ENCODE measurements around the gene WDR18.

Gene WDR18, protein sequence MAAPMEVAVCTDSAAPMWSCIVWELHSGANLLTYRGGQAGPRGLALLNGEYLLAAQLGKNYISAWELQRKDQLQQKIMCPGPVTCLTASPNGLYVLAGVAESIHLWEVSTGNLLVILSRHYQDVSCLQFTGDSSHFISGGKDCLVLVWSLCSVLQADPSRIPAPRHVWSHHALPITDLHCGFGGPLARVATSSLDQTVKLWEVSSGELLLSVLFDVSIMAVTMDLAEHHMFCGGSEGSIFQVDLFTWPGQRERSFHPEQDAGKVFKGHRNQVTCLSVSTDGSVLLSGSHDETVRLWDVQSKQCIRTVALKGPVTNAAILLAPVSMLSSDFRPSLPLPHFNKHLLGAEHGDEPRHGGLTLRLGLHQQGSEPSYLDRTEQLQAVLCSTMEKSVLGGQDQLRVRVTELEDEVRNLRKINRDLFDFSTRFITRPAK

DNA sequence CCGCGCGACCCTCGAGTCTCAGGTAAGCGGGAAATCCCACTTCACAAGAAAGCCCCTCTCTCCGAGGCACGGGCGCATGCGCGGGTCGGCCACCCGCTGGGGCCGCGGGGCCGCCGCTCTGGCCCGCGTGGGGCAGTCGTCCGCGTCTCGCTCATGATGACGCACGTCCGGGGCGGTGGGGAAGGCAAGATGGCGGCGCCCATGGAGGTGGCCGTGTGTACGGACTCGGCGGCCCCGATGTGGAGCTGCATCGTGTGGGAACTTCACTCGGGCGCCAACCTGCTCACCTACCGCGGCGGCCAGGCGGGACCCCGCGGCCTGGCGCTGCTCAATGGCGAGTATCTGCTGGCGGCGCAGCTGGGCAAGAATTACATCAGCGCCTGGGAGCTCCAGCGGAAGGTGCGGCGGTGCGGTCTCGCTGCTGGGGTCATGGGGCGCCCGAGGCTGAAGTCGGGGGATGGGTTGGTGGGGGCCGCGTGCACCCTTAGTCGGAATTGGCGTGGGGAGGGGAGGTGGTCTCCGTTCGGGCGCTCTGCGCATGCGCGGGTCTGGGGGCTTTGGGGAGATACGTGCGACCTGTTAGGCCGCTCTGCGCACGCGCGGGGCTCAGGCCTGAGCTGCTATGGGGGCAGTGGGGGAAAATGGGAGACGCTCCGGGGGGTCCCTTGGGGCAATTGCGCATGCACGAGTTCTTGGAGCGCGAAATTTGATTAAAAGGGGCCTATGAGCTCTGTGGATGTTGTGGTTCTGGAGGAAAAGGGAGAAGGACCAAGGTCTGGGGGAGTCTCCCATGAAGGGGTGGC is at the start of gene WDR18:
Gene WDR18 (plus strand): TSS at position 181 of the 803 bp plus-strand sequence. CDS start 9 bp downstream, at position 190.
- DNase-seq = peak; percentile 96

DNA sequence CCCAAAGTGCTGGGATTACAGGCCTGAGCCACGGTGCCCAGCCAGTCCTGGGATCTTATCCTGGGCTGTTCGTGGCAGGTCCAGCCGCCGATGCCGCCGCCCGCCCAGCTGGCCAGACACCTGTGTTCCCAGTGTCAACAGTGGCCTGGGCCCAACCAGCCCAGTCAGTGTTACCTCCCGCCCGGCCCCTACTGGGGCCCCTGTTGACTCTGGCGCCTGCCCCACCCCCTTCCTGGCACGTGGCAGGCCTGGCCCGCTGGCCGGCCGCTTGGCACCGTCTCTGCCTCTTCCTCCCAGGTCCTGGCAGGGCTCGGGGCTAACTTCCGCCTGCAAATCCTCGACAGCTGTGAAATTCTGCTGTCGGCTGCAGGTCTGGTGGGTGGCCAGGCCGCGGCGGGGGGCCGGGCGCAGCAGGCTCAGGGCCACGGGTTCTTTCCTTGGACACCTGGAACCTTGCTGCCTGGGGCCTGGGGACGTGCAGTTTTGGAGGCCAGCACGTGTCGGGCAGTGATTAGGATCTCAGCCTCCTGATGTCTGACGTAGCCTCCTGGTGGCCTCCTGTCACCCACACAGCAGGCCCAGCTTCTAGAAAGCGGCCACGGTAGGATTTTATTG is 49.2 kb upstream of the WDR18 start:
- no peak for DNase-seq

DNA sequence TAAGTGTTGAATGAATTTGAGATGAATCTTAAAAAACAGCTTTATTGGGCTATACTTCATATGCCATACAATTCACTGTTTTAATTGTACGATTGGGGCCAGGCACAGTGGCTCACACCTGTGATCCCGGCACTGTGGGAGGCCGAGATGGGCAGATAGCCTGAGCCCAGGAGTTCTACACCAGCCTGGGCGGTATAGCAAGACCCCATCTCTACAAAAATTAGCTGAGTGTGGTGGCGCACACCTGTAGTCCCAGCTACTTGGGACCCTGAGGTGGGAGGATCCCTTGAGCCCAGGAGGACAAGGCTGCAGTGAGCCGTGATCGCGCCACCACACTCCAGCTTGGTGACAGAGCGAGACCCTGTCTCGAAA is 48.0 kb upstream of the WDR18 start:
- DNase-seq = no peak

DNA sequence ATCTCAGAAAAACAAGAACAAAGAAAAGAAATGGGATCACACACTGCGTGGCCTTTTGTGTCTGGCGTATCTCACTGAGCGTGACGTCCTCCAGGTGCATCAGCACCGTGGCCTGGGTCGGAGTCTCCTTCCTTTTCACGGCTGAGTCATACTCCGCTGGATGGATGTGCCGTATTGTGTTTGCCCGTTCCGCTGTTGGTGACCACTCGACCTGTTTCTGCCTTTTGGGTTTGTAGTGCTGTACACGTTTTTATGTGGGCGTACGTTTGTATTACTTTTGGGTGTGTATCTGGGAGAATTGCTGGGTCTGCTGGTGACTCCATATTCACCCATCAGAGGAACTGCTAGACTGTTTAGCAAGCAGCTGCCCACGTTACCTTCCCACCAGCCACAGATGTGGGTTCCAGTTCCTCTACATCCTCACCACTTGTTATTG is 46.9 kb upstream of the WDR18 start:
- peak; percentile 63 for DNase-seq

DNA sequence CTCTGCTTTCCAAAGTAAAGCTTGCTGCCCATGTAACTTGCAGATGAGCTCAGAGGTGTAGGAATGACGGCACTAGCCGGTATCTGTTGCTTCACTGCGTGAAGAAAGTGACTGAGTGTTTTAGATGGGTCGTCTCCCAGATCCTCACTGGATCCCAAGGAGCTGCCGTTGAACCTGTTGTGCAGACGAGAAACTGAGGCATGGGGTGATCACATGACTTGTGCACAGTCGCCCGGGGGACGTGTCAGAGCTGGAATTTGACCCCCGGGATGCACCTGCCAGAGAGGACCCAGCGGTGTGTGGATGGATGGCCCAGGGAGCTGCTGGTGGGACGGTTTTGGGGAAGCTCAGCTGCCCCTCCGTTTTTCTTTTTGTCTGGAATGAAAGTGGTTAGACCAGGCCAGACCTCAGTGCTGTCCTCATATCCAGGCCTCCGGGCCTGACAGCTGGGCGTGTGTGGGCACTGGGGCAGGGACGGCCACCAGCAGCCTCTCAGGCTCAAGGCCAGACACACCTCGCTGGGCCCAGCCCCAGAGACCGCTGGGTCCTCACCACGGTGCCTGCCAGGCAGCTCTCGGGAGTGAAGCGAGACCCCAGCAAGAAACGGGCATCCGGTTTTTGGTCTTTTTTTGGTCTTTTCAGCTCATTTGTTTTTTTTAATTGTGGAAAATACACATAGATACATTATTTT is 45.8 kb upstream of the WDR18 start:
- DNase-seq = no peak

DNA sequence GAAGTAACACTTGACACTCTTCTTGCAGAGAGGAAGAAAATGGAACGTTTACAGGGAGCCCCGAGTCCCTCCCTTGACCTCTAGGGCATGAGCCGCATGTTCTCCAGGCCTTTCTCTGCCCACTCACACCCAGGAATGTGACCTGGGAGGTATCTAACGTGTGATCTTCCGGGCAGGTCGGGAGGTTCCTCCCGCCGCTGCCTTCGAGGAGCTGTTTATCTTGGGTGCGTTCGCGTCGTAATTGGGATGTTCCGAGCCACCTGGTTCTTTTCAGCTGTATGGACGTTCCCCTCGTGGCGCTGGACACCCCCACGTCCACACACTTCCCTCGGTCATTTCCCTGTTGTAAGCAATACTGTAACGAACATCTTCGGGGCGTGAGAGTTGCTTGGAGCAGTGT is 44.7 kb upstream of the WDR18 start:
- no peak for DNase-seq

DNA sequence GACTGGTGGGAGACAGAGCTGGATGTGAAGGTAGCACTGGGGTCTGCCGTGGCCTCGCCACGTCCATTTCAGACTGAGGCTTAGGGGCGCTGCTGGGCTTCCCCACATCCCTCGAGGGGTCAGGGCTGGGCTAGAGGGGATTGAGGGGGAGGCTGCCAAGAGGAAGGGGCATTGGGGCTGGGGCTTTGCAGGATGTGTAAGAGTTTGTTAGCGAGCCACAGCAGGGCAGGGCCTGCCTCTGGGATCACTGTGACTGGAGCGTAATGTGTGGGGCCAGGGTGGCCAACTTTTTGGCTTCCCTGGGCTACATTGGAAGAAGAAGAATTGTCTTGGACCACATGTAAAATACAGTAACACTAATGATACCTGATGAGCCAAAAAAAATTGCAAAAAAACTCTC is 44.2 kb upstream of the WDR18 start:
- DNase-seq = no peak

DNA sequence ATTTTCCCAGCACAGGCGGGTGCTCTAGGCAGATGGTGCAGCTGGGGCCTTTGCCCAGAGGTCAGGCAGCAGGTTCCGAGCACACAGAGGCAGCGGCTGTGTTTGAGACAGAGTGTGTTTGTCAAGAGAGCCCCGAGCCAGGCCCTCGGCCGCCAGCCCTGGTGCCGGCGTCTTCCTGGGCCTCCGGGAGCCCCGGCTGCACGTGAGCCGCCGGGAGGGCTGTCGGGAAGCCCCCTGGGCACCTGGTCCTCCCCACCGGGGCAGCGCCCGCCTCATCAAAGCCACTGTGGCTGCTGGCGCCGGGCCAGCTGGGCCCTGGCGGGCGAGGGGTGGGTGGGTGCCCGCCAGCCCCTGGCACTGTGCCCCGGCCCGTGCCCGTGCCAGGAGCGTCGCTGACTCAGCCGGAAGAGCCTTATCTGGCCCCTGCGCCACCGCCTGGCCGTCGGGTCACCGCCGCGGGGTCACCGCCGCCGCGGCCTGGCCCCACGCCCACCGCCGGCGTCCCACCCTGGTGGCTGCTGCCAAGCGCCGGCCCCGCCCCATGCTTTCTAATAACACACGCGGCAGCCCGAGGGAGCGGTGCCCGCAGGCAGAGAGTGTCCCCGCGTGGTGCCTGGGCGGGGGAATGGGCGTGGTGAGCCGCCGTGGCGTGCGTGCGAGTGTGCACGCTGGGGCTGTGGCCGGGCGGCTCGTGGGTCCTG is 43.4 kb upstream of the WDR18 start:
- DNase-seq = peak; percentile 64

DNA sequence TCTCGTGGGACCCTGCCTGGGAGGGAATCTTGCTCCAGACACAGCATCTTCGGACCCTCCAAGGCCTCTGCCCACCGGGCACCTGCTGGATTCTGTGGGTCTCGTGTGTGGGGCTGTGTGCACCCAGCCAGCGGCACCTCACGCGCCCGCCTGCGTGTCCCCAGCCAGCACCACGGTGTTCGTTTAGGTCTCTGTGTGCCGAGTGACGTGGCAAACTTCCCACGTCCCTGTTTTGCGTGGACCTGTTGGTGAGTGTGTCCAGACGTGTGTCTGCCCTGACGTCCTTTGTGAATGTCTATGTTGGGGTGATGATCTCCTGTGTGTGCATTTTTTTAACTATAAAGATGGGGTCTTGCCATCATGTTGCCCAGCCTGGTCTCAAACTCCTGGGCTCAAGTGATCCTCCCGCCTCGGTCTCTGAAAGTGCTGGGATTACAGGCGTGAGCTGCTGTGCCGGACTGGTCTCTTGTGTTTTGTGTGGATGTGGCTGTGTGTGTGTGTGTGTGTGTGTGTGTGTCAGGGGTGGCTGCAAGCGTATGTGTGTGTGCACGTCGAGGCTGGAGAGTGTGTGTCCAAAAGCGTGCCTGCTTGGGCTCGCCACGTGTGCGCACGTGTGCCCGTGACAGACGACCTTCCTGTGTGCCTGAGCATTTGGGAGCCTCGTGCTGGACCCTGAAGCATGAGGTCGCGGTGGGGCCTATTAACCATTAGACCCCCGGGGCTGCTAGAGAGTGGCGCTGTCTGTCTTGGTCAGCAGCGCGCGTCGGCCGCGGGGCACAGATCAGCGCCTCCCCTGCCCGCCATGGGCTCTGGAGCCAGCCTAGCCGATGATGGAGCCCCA is 42.6 kb upstream of the WDR18 start:
- DNase-seq = no peak

DNA sequence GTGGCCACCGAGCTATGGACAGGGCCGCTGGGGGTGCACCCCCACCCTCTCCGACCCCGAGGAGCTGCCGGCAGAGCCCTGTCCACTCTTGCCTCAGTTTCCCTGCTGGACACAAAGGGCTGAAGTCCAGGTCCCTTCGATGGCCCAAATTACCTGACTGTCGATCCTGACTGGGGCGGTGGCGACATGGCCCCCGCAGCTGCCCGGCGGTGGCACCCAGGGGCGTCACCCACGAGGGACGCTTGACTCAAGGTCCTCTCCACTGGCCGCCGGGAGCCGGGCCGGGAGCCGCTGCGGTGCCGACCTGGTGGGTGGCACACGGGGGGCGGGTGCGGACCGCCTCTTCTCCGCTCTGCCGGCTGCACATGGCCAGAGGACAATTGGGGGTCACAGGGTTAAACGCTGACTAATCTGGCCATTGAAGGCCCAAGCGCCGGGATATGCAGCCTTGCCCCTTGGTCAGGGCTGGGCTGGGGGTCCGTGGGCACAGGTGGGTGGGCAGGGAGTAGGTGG is 42.0 kb upstream of the WDR18 start:
- DNase-seq = no peak

DNA sequence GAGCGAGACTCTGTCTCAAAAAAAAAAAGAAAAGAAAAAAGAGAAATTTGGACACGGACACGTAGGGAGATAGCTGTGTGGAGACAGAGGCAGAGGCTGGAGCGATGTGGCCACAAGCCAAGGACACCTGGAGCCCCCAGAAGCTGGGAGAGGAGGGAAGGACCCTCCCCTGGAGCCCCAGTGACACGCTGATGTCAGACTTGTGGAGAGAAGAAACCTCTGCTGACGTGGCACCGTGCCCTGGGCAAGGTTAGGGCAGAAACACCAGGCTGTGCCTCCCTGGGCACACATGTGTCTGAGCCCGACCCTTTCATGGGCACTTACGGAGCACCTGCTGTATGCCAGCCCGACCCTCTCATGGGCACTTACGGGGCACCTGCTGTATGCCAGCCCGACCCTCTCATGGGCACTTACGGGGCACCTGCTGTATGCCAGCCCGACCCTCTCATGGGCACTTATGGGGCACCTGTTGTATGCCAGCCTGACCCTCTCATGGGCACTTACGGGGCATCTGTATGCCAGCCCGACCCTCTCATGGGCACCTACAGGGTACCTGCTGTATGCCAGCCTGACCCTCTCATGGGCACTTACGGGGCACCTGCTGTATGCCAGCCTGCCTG is 40.5 kb upstream of the WDR18 start:
- DNase-seq = no peak

DNA sequence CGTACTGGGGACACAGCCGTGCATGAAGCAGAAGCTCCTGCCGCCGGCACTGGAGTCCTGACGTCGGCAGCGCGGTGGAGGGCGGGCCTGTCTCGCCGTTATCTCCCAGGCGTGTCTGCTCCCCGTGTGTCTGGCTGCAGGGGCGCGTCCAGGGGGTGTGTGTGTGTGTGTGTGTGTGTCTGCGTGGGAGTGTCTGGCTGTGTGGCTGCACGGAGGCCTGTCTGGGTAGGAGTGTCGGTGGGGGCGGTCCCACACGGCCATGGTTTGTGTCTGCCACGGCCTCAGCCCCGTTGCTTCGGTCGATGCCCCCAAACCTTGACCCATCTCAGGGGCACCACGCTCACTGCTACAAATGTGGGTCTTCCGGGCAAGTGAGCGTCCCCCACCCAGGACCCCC is 40.0 kb upstream of the WDR18 start:
- no peak for DNase-seq

DNA sequence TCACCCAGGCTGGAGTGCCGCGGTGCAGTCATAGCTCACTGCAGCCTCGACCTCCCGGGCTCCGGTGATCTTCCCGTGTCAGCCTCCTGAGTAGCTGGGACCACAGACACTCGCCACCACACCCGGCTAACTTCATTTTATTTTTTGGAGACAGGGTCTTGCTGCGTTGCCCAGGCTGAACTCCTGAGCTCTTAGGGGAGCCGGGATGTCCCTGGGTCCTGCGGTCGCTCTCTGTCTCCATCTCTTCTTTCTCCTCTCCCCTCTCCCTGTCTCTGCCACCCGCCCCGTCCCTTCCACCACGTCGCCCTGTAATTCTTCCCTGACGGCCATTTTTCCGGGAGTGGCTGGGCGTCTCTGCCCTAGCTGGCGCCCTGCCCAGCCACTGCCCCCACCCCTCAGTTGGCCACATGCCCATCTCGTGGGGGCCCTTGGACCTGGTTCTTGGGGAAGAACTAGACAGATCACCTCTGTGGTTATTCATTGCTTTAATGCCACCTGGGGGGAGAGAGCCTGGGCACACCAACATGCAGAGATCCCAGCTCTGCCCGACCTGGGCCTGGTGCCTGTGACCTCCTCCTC is 39.4 kb upstream of the WDR18 start:
- no peak for DNase-seq

DNA sequence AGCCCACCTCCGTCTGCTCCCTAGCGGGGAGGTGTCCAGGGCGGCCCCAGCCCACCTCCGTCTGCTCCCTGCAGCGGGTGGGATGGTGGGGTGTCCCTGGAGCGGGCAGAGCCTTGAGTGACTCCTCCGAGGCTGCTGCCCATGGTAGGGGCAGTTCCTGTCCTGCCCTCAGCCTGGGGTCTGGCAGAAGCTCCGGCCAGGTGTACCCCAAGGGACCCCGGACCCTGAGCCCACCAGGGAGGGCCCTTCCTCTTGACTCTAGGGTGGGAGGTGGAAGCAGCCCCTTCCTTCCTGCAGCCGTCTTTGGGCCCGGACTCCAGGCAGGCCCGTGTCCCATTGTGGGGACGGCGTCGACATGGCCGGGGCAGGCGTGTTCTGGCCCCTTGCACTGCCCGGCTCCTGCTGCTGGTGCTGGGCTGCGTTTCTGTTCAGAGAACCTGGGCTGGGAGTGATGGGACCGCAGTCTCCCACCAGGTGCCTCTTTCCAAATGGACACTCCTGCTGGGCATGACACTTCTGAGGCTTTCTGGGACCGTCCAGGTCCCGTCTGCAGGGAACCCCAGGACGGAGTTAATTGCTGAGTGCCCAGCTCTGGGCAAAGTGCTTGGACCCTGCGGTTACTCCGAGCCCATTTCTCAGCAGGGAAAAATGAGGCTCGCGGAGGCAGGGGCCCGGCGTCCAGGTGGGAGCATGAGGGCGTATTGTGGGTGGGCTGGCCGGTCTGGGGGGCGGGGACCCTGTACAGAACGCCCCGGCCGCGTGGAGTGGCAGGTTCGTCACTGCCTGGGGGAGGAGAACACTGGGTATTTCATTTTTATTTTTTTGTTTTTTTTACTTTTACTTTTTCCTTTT is 38.5 kb upstream of the WDR18 start:
- DNase-seq = no peak

DNA sequence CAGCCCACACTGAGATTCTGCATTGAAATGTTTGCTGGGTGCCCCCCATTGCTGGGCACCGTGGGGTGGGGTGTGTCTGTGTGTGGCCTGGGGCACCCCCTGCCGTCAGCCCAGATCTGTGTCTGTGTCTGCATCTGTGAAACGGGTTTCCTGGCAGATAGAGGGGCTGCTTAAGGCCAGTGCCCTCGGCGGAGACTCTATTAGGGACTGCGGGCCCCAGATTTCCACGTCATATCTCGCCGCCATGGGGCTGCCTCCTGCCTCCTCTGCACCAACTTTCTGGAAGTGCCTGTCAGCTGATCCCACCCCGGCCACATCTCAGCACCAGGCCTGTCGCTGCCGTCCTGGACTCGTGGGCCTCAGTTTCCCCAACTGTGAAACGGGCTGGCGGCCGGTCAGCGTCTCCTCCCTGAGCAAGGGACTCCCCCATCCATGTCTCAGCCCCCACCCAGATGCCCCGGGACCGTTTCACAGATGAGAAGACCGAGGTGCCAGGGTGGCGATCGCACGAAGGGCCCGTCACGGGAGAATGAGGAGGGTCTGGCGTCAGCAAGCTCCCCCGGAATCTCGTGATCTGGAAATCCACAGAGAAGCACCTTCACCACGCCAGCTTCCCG is 36.9 kb upstream of the WDR18 start:
- DNase-seq = no peak

DNA sequence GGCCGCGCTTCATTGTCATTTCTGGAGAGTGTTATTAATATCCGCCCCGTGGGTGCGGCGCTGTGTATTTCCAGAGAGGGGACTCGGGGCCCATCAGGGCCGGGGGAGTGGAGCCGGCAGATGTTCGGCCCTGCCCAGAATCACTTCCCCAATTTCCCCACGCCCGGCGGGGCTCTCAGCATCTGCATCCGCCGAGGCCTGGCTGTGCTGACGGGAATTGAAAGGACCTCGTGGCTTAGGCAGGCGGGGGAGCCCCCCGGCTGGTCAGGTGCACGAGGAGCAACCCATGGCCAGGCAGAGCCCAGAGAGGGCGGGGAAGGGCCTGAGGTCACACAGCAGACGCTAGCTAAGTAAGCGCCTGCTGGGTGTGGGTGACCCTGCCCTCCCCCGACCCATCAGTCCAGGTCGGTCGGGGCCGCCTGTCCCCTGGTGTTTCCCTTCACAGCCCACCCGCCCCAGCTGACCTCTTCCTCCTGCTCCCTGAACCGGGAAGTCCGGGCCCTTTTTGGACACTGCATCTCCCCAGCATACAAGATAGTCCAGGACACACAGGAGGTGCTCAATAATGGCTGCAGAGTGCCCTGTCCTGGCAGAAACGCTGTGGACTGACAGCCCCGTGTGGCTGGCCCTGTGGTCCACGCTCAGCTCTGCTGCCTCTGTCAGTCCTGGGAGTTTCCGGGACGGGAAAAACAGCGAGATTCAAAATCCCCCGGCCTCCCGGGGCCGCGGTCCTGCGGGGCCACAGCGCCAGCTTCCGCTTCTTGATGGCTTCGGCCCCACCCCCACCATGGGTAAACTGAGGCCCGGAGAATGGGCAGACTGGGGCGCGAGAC is 36.2 kb upstream of the WDR18 start:
- no peak for DNase-seq

DNA sequence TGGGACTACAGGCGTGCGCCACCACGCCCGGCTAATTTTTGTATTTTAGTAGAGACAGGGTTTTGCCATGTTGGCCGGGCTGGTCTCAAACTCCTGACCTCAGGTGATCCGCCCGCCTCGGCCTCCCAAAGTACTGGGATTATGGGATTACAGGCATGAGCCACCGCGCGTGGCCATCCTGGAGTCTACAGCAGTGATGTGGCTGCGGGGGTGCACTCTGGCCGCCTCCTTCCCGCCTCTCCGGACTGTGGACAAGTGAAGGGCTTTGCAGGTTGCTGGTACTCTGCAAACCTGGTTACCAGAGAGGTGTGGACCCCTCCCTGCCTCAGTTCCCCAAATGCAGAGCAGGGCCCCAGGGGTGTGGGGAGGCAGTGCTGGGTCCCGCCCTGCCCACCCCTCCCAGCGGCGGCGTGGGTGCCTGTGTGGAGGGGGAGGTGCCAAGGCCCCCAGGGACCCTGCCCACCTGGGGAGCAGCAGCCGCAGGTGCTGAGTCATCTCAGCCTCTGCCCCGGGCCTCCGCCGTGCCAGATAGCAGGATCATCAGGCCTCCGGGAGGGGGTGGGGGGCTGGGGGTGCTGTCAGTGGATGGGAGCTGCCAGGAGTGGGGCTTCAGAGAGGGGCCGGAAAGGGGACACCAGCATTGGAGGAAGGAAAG is 35.2 kb upstream of the WDR18 start:
- no peak for DNase-seq

Measured in stimulated activated CD8-positive, alpha-beta memory T cell treated with anti-CD3 and anti-CD28 coated beads, Interleukin-4, amount 100 ng/mL, for 48 hours (primary cell).